HepG2 (cell line): ENCODE results near the gene GFOD1.

ENCODE experiments used
- CBX5 ChIP-seq: sonication (generic); formaldehyde crosslinking; IDR thresholded peaks from 2 replicates; pipeline ENCODE4 v1.4.0; 2020; ENCODE audit warnings: missing genetic modification reagents, borderline replicate concordance
- NFRKB ChIP-seq: fragments of 450-650 bp; IDR thresholded peaks from 2 replicates; pipeline ENCODE4 v1.6.1; 2017
- REST ChIP-seq, 2 experiments: IDR thresholded peaks; 2 replicates each; pipeline ENCODE4 v1.6.1; 2011 to 2012; ENCODE audit warnings: low read length in 2 of 2, borderline replicate concordance in 1 of 2, low read depth in 1 of 2, mild to moderate bottlenecking in 1 of 2, moderate library complexity in 1 of 2

GRCh38 chr6:13371421-13372072, 115.9 kb downstream of the GFOD1 start:
- TF ChIP-seq NFRKB: no peak
- TF ChIP-seq CBX5 (CRISPR knock-in tag): no peak
- no peak for TF ChIP-seq REST (IDR thresholded peaks at IDR 0.05; ENCODE audit: borderline replicate concordance in 1 of 2, low read depth in 1 of 2, low read length in 2 of 2)
